Thoracic aorta (tissue), 2 donors: ENCODE measurements around the gene CNN2. TPM values are rescaled to one million over a fixed set of nuclear protein-coding genes. Genes with fewer than 3 reads are reported as not detected.

Source experiments
- ATAC-seq: fragments of 150-250 bp; one replicate; pipeline ENCODE4 v1.8.0; 2017; ENCODE audit warnings: low read depth; ENCODE audit not compliant: insufficient number of reproducible peaks, low FRiP score
- DNase-seq: peaks from one replicate; pipeline ENCODE4 v3.0.0-alpha.2; 2020; ENCODE audit warnings: low spot score
- H3K27ac ChIP-seq, 2 donors: fragments of 200-600 bp; sonication (generic); 1 replicate in 1 of 2; 2 replicates in 1 of 2; pipeline ENCODE4 v1.5.1; 2016; ENCODE audit warnings: mild to moderate bottlenecking in 2 of 2, moderate library complexity in 2 of 2
- H3K27me3 ChIP-seq: fragments of 200-600 bp; sonication (generic); replicated peaks from 2 replicates; pipeline ENCODE4 v1.6.0; 2016; ENCODE audit warnings: mild to moderate bottlenecking; ENCODE audit not compliant: insufficient read depth
- H3K36me3 ChIP-seq: fragments of 200-600 bp; sonication (generic); one replicate; pipeline ENCODE4 v1.5.1; 2016
- H3K4me1 ChIP-seq, 2 donors: fragments of 200-600 bp; sonication (generic); 1 replicate in 1 of 2; 2 replicates in 1 of 2; pipeline versions ENCODE4 v1.5.1 to v1.6.0; 2016; ENCODE audit warnings: low read depth in 2 of 2, mild to moderate bottlenecking in 1 of 2; ENCODE audit not compliant: control insufficient read depth in 1 of 2
- H3K4me3 ChIP-seq: fragments of 200-600 bp; sonication (generic); 2 replicates; pipeline ENCODE4 v1.5.1; 2016; ENCODE audit warnings: mild to moderate bottlenecking
- H3K9me3 ChIP-seq: fragments of 200-600 bp; sonication (generic); 2 replicates; pipeline ENCODE4 v1.5.1; 2016
- total RNA-seq, 2 donors: library from RNA; depleted of rRNA; stranded (reverse); fragments of >200 nt; gene quantifications; one replicate each; pipeline versions ENCODE4 v1.1.0 to v1.2.3, GENCODE V29; 2016
- TF ChIP-seq, protein P1 (sequence below): fragments of 200-600 bp; sonication (generic); IDR thresholded peaks from one replicate; pipeline ENCODE4 v1.5.1; 2019; ENCODE audit warnings: antibody characterized with exemption

CNN2 gene
- total RNA-seq, 2 donors from 2014 or later: 96.9 to 193 TPM

DNA sequence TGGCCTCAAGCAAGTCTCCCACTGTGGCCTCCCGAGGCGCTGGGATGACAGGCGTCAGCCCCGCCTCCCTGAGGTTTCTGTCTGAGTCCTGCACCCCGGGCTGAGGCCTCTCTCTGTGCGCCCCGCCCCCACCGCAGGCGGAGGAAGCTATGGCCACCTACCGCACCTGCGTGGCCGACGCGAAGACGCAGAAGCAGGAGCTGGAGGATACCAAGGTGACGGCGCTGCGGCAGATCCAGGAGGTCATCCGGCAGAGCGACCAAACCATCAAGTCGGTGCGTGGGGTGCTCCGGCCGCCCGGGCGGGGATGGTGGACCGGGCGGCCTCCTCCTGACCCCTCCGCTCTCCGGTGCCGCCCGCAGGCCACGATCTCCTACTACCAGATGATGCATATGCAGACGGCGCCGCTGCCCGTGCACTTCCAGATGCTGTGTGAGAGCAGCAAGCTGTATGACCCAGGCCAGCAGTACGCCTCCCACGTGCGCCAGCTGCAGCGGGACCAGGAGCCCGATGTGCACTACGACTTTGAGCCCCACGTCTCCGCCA is 53.2 kb downstream of the CNN2 start:
- H3K27me3 ChIP-seq: no peaks in the 10 kb centered on the region
- no peak overlapping the region for H3K4me3 ChIP-seq
- TF ChIP-seq, protein P1, sequence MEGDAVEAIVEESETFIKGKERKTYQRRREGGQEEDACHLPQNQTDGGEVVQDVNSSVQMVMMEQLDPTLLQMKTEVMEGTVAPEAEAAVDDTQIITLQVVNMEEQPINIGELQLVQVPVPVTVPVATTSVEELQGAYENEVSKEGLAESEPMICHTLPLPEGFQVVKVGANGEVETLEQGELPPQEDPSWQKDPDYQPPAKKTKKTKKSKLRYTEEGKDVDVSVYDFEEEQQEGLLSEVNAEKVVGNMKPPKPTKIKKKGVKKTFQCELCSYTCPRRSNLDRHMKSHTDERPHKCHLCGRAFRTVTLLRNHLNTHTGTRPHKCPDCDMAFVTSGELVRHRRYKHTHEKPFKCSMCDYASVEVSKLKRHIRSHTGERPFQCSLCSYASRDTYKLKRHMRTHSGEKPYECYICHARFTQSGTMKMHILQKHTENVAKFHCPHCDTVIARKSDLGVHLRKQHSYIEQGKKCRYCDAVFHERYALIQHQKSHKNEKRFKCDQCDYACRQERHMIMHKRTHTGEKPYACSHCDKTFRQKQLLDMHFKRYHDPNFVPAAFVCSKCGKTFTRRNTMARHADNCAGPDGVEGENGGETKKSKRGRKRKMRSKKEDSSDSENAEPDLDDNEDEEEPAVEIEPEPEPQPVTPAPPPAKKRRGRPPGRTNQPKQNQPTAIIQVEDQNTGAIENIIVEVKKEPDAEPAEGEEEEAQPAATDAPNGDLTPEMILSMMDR: no peak
- no peaks in the 10 kb centered on the region for H3K9me3 ChIP-seq
- ATAC-seq (no peak), DNase-seq (no peak)
- no peaks in the 10 kb centered on the region for H3K36me3 ChIP-seq
- no peak overlapping the region for H3K27ac ChIP-seq
- peaks cover 0 to 6% of the 10 kb centered on the region in 2 donors for H3K4me1 ChIP-seq

DNA sequence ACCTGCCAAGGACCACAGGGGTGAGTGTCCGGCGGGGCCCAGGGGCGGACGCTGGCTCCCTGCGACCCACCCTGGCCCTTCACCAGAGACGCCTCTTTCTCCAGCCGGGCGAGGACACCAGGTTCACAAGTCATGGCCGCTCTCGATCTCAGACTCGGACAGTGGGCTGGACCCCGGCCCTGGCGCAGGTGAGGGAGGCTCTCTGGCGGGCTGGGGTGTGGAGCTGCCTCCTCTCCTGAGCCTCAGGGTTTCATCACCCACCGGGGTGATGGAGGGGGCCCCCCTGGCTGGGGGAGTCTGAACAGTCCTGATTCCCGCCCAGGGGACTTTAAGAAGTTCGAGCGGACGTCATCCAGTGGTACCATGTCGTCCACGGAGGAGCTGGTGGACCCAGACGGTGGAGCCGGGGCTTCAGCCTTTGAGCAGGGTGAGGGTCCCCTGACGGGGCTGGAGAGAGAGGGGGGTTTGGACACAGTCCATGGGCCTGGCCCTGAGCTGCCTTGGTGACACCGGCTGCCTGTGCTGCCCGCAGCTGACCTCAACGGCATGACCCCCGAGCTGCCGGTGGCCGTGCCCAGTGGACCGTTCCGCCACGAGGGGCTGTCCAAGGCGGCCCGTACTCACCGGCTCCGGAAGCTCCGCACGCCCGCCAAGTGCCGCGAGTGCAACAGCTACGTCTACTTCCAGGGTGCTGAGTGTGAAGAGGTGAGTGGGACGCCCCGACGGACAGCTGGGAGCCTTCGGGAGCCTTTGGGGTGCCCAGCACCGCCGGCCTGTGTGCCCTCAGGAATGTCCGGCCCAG is 54.2 kb downstream of the CNN2 start:
- Histone ChIP-seq H3K4me1 (peaks cover 0 to 6% of the 10 kb centered on the region in 2 donors), H3K27ac (no peak overlapping the region), H3K36me3 (no peaks in the 10 kb centered on the region), H3K27me3 (no peaks in the 10 kb centered on the region), H3K4me3 (no peak overlapping the region), H3K9me3 (no peaks in the 10 kb centered on the region)
- TF ChIP-seq, protein P1: no peak
- no peak for DNase-seq
- ATAC-seq: no peak

DNA sequence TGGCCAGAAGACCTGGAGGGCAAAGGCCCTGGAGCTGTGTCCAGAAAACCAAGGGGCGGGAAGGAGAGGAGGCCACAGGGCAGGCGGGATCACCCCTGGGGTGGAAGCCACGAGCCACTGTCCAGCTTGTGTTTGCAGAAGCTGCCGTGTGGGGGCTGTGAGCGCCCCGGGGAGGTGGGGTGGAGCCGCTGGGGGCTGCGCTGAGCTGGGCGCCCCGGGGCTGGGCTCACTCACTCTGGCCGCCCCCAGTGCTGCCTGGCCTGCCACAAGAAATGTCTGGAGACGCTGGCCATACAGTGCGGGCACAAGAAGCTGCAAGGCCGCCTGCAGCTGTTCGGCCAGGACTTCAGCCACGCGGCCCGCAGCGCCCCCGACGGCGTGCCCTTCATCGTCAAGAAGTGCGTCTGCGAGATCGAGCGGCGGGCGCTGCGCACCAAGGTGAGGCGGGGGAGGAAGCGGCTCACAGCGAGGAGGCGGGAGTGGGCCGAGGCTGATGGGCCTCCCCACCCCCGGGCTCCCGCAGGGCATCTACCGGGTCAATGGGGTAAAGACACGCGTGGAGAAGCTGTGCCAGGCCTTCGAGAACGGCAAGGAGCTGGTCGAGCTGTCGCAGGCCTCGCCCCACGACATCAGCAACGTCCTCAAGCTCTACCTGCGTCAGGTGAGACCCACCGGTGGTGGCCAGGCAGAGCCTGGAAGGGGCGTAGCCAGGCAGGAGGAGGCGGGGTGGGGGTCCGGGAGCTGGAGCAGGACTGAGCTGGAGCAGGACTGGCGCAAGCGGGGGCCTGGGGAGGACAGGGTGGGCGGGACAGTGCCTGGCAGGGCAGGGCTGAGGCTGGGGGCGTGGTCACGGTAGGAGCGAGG is 55.1 kb downstream of the CNN2 start:
- H3K4me3 ChIP-seq: no peak overlapping the region
- DNase-seq: no peak

DNA sequence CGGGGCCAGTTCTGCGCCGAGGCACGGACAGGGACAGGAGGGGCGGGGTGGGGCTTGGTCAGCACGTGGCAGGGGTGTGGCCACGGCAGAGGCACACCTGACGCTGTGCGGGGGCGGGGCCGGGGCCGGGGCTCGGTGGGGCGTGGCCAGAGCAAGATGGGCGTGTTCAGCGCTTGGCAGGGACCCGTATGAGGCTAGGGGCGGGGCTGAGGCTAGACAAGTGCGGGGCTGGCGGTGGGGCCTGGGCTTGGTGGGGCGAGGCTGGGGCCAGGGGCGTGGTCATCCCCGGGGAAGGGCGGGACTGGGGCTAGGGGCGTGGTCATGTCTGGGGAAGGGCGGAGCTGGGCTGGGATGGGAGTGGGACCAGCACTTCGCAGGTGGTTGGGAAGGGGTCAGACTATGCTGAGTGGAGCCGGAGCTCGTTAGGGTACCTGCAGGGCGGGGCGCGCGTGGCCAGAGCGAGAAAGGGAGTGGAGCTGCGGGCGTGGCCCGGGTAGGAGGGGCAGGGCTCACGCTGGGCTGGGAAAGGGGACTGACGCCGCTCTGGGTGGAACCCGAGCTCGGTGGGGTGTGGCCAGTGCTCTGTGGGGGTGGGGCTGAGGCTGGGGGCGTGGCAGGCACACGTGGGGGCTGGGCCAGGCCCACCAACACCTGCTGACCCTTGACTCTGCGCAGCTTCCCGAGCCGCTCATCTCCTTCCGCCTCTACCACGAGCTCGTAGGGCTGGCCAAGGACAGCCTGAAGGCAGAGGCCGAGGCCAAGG is 55.9 kb downstream of the CNN2 start:
- H3K27ac ChIP-seq: no peak overlapping the region
- DNase-seq (no peak), ATAC-seq (no peak)
- no peaks in the 10 kb centered on the region for H3K9me3 ChIP-seq
- H3K27me3 ChIP-seq: no peaks in the 10 kb centered on the region
- peaks cover 0 to 6% of the 10 kb centered on the region in 2 donors for H3K4me1 ChIP-seq
- no peak overlapping the region for H3K4me3 ChIP-seq
- H3K36me3 ChIP-seq: no peaks in the 10 kb centered on the region
- TF ChIP-seq, protein P1: no peak

More for the DNA sequence above, 55.1 kb downstream of the CNN2 start:
- Histone ChIP-seq H3K36me3 (no peaks in the 10 kb centered on the region), H3K4me1 (peaks cover 0 to 6% of the 10 kb centered on the region in 2 donors), H3K9me3 (no peaks in the 10 kb centered on the region), H3K27ac (no peak overlapping the region), H3K27me3 (no peaks in the 10 kb centered on the region)
- ATAC-seq: no peak
- TF ChIP-seq, protein P1: no peak
